Measurements from ENCODE around the gene ZNF316. TPM values are rescaled to one million over a fixed set of nuclear protein-coding genes. Genes with fewer than 3 reads are reported as not detected.
"Not testable (repeated sequence)": the region's sequence is repeated elsewhere in the genome, so short reads cannot be mapped to it uniquely, and the experiment has no call there.

The ZNF316 gene
- total RNA-seq, 5 donors from 2014 or later (not counting 1 experiment from before 2014, with no cell fraction given), result 51.4 to 69.9 (median 63.4) TPM

DNA sequence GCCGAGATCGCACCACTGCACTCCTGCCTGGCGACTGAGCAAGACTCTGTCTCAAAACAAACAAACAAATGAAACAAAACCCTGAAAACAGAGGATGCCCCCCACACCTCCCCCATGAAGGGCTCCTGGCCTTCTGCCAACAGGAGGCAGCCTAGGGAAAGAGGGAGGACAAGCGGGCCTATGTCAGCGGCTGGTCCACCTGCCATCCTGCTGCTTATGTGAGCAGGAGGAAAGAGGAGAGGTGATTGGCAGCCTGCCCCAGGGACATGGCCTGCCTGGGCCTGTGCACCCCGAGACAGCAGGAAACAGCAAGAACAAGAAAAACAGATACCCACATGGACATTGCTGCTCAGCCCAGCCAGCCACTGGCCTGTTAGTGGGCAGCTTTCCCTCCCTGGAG, 9.1 kb upstream of the ZNF316 start:
- Histone ChIP-seq H3K4me3 (ENCODE audit: control insufficient read depth in 1 of 2, extremely low read depth in 1 of 2, low read length in 1 of 2) (no peak overlapping the region), H3K9me3 (no peaks in the 10 kb centered on the region), H3K27me3 (replicated peaks in 1 of 2; ENCODE audit: control insufficient read depth in 2 of 2, extremely low read depth in 1 of 2, insufficient read depth in 2 of 2, low read length in 1 of 2) (no peaks in the 10 kb centered on the region), H3K4me1 (ENCODE audit: control insufficient read depth in 1 of 2, extremely low read depth in 1 of 2, insufficient read depth in 2 of 2, low read length in 2 of 2) (peaks cover 8 to 25% of the 10 kb centered on the region in 2 experiments), H3K36me3 (ENCODE audit: control insufficient read depth in 2 of 2, extremely low read depth in 1 of 2, insufficient read depth in 1 of 2, low read length in 1 of 2) (no peaks in the 10 kb centered on the region), H3K27ac (ENCODE audit: low read length) (no peak overlapping the region)
- Mint-ChIP-seq H3K27me3 (no peaks in the 10 kb centered on the region), H3K4me3 (no peak overlapping the region), H3K27ac (no peak overlapping the region), H3K36me3 (no peaks in the 10 kb centered on the region), H3K4me1 (peaks cover 11 to 21% (median 20%) of the 10 kb centered on the region in 3 donors), H3K9me3 (no peaks in the 10 kb centered on the region)
- WGBS (ENCODE audit: insufficient coverage), result 100% methylated on average over 1 of the region's 6 CpGs
- DNase-seq (no peak), ATAC-seq (replicated peaks in 1 of 4) (no peak)
- ChIA-PET POLR2A (no interaction called here), CTCF (no interaction called here)

DNA sequence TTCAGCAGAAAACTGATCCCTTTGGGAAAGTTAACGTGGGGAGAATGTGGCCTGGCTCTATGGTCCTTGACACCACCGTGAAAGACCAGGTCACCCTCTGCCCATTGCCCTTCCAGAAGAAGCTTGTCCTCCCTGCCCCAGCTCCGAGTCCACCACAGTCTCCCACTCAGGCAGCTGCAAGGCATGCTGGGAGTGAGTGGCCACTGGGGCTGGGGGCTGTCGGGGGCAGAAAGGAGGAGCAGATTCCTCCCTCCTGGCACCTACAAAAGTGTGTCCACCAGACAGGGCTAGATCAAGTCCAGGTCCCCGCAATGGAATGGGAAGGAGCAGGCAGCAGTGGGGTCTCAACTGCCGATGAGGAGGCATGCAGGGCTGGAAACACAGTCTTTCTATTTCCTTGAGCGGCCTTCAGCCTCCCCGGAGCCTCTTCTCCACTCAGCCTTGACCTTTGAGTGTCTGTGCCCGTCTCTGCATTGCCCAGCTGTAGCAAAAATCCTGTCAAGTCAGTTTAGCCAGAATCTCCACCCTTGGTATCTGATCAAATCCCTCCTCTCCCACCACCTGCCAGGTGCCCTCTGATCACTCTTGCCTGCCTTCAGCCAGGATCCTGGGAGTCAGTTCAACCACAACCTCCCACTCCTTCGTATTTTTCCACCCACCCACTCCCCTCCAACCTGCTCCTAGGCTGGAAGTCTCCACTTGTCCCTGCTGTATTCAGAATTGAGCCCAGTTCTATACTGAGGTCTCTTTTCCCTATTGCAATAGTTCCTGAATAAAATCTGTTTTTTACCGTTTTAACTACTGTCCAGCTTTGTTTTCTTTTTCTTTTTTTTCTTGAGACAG, 6.9 kb upstream of the ZNF316 start:
- ChIA-PET CTCF (interaction anchor here in 1 of 2 donors (0.6 kb wide), 1 partner anchor 193 kb away, joined by 3 read pairs; no protein-coding TSS in a partner anchor), POLR2A (interaction anchor here in 1 of 2 donors (0.7 kb wide), 1 partner anchor 998 kb away, joined by 3 read pairs; no protein-coding TSS in a partner anchor)
- no peaks in the 10 kb centered on the region for H3K9me3 Mint-ChIP-seq
- 85% methylated on average over 5 of the region's 11 CpGs for WGBS (ENCODE audit: insufficient coverage)
- no peak for ATAC-seq (replicated peaks in 1 of 4)
- H3K4me1 Mint-ChIP-seq, result peaks cover 0 to 4% (median 3%) of the 10 kb centered on the region in 3 donors
- no peak overlapping the region for H3K4me3 Mint-ChIP-seq
- Histone ChIP-seq H3K27me3 (replicated peaks in 1 of 2; ENCODE audit: control insufficient read depth in 2 of 2, extremely low read depth in 1 of 2, insufficient read depth in 2 of 2, low read length in 1 of 2) (no peaks in the 10 kb centered on the region), H3K36me3 (ENCODE audit: control insufficient read depth in 2 of 2, extremely low read depth in 1 of 2, insufficient read depth in 1 of 2, low read length in 1 of 2) (no peaks in the 10 kb centered on the region), H3K27ac (ENCODE audit: low read length) (no peak overlapping the region), H3K4me3 (ENCODE audit: control insufficient read depth in 1 of 2, extremely low read depth in 1 of 2, low read length in 1 of 2) (no peak overlapping the region), H3K9me3 (no peaks in the 10 kb centered on the region), H3K4me1 (ENCODE audit: control insufficient read depth in 1 of 2, extremely low read depth in 1 of 2, insufficient read depth in 2 of 2, low read length in 2 of 2) (peaks cover 0 to 3% of the 10 kb centered on the region in 2 experiments)
- no peak for DNase-seq
- H3K36me3 Mint-ChIP-seq, result no peaks in the 10 kb centered on the region
- H3K27ac Mint-ChIP-seq, result no peak overlapping the region
- no peaks in the 10 kb centered on the region for H3K27me3 Mint-ChIP-seq

DNA sequence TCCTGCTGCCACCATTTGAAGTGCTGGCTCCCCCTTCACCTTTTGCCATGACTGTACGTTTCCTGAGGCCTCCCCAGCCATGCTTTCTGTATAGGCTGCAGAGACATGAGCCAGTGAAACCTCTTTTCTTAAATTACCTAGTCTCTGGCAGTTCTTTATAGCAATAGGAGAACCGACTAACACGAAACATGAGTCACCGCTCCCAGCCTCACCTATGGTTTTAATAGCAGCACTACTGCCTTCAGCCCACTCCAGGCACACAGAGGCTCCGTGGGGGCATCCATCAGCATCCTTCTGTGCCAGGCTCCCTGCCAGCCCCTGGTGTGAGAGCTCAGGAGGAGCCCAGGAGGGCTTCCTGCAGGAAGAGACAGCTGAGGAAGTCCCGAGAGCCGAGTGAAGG, 5.5 kb upstream of the ZNF316 start:
- Histone ChIP-seq H3K4me3 (ENCODE audit: control insufficient read depth in 1 of 2, extremely low read depth in 1 of 2, low read length in 1 of 2) (no peak overlapping the region), H3K36me3 (ENCODE audit: control insufficient read depth in 2 of 2, extremely low read depth in 1 of 2, insufficient read depth in 1 of 2, low read length in 1 of 2) (no peaks in the 10 kb centered on the region), H3K27me3 (replicated peaks in 1 of 2; ENCODE audit: control insufficient read depth in 2 of 2, extremely low read depth in 1 of 2, insufficient read depth in 2 of 2, low read length in 1 of 2) (peaks cover 0 to 2% of the 10 kb centered on the region in 2 experiments), H3K9me3 (no peaks in the 10 kb centered on the region), H3K27ac (ENCODE audit: low read length) (no peak overlapping the region), H3K4me1 (ENCODE audit: control insufficient read depth in 1 of 2, extremely low read depth in 1 of 2, insufficient read depth in 2 of 2, low read length in 2 of 2) (peaks cover 0 to 5% of the 10 kb centered on the region in 2 experiments)
- no peak overlapping the region for H3K4me3 Mint-ChIP-seq
- ATAC-seq (replicated peaks in 1 of 4) (no peak), DNase-seq (no peak)
- no peaks in the 10 kb centered on the region for H3K9me3 Mint-ChIP-seq
- no peak overlapping the region for H3K27ac Mint-ChIP-seq
- H3K36me3 Mint-ChIP-seq, result no peaks in the 10 kb centered on the region
- ChIA-PET CTCF (no interaction called here), POLR2A (no interaction called here)
- H3K4me1 Mint-ChIP-seq, result peaks cover 0 to 4% (median 1%) of the 10 kb centered on the region in 3 donors
- WGBS (ENCODE audit: insufficient coverage), result 70% methylated on average over 7 of the region's 7 CpGs
- no peaks in the 10 kb centered on the region for H3K27me3 Mint-ChIP-seq

DNA sequence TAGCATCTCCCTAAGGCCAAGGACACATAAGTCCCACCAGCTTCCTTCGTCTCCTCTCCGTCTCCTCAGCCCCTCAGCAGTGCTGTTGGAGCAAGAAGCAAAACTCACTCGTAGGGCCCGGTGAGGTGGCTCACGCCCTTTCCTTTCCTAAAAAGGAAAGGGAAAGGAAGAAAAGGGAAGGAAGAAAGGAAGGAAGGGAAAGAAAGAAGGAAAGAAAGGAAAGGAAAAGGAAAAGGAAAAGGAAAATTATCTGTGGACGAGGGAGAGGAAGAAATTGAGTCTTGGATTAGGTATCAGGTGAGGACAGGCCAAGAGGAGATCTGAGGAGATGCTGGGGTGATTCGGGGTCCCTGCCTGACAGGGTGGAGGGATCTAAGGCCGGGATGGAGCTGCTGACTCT, 3.1 kb upstream of the ZNF316 start:
- Histone ChIP-seq H3K36me3 (ENCODE audit: control insufficient read depth in 2 of 2, extremely low read depth in 1 of 2, insufficient read depth in 1 of 2, low read length in 1 of 2) (no peaks in the 10 kb centered on the region), H3K4me1 (ENCODE audit: control insufficient read depth in 1 of 2, extremely low read depth in 1 of 2, insufficient read depth in 2 of 2, low read length in 2 of 2) (peaks cover 3 to 21% of the 10 kb centered on the region in 2 experiments), H3K27me3 (replicated peaks in 1 of 2; ENCODE audit: control insufficient read depth in 2 of 2, extremely low read depth in 1 of 2, insufficient read depth in 2 of 2, low read length in 1 of 2) (peaks cover 0 to 2% of the 10 kb centered on the region in 2 experiments), H3K27ac (ENCODE audit: low read length) (no peak overlapping the region), H3K9me3 (no peaks in the 10 kb centered on the region), H3K4me3 (ENCODE audit: control insufficient read depth in 1 of 2, extremely low read depth in 1 of 2, low read length in 1 of 2) (no peak overlapping the region)
- no peak for DNase-seq
- WGBS (ENCODE audit: insufficient coverage), result 94% methylated on average over 4 of the region's 8 CpGs
- H3K4me3 Mint-ChIP-seq, result no peak overlapping the region
- no peaks in the 10 kb centered on the region for H3K9me3 Mint-ChIP-seq
- peak overlapping the region in 1 of 2 donors; percentile 30 for H3K27ac Mint-ChIP-seq
- CTCF ChIA-PET, result interaction anchor here in 1 of 2 donors (0.6 kb wide), 1 partner anchor 75 kb away, joined by 3 read pairs; no protein-coding TSS in a partner anchor
- H3K27me3 Mint-ChIP-seq, result no peaks in the 10 kb centered on the region
- peaks cover 14 to 17% (median 15%) of the 10 kb centered on the region in 3 donors for H3K4me1 Mint-ChIP-seq
- POLR2A ChIA-PET, result no interaction called here
- H3K36me3 Mint-ChIP-seq, result peaks cover 2% of the 10 kb centered on the region
- no peak for ATAC-seq (replicated peaks in 1 of 4)

DNA sequence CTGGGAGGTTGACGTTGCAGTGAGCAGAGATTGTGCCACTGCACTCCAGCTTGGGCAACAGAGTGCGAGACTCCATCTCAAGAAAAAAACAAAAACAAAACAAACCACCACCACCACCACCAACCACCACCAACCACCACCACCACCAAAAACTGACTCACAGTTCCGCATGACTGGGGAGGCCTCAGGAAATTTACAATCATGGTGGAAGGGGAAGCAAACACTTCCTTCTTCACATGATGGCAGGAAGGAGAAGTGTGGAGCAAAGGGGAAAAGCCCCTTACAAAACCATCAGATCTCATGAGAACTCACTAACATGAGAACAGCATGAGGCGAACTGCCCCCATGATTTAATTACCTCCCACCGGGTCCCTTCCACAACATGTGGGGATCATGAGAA, 2.1 kb upstream of the ZNF316 start:
- ATAC-seq (replicated peaks in 1 of 4); DNase-seq; H3K27me3 ChIP-seq (replicated peaks in 1 of 2; ENCODE audit: control insufficient read depth in 2 of 2, extremely low read depth in 1 of 2, insufficient read depth in 2 of 2, low read length in 1 of 2); H3K9me3 ChIP-seq; H3K27me3 Mint-ChIP-seq; H3K27ac Mint-ChIP-seq; POLR2A ChIA-PET; H3K36me3 ChIP-seq (ENCODE audit: control insufficient read depth in 2 of 2, extremely low read depth in 1 of 2, insufficient read depth in 1 of 2, low read length in 1 of 2); H3K9me3 Mint-ChIP-seq; H3K4me3 ChIP-seq (ENCODE audit: control insufficient read depth in 1 of 2, extremely low read depth in 1 of 2, low read length in 1 of 2); CTCF ChIA-PET; H3K27ac ChIP-seq (ENCODE audit: low read length); H3K36me3 Mint-ChIP-seq: not testable (repeated sequence)
- H3K4me1 Mint-ChIP-seq, result peaks cover 24 to 26% (median 24%) of the 10 kb centered on the region in 3 donors
- 68% methylated on average over 3 of the region's 5 CpGs for WGBS (ENCODE audit: insufficient coverage)
- H3K4me3 Mint-ChIP-seq, result peak overlapping the region; percentile 49 to 77 (median 77)
- peaks cover 3 to 29% of the 10 kb centered on the region in 2 experiments for H3K4me1 ChIP-seq (ENCODE audit: control insufficient read depth in 1 of 2, extremely low read depth in 1 of 2, insufficient read depth in 2 of 2, low read length in 2 of 2)

DNA sequence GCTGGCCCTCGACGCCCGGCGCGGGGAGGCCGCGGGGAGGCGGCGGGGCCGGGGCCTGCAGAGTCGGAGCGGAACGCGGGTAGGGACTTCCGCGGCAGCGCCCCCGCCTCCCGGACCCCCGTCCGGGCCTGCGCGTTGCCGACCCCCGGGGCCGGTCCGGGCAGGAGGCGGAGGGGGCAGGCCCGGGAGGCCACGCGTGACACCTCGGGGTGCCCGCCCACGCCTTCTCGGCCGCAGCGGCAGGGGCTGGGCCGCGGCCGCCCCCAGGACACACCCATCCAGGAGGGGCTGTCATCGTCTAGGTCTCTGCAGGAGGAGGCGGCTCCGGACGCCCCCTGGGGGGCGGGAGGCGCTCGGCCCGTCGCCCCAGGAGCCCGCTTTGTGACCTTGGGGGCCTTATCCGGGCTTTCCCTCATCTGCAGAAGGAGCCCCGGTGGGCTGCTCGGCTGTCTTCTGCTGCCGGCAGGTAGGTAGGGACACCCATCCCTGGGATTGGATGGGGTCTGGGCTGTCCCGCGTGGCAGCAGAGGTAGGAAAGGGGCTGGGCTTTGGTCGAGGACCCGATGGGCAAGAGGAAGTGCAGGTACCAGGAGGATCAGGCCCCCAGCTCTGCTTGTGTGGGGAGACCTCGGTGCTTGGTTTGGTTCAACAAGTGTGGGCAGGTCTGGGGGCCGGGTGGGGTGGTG, 569 bp downstream of the ZNF316 start:
- peak overlapping the region; percentile 53 to 59 for H3K4me3 ChIP-seq (ENCODE audit: control insufficient read depth in 1 of 2, extremely low read depth in 1 of 2, low read length in 1 of 2)
- H3K4me3 Mint-ChIP-seq, result peak overlapping the region; percentile 81 to 85 (median 84)
- peaks cover 26% of the 10 kb centered on the region for H3K36me3 Mint-ChIP-seq
- H3K27ac Mint-ChIP-seq, result peak overlapping the region; percentile 91 to 95
- ChIA-PET POLR2A (no interaction called here), CTCF (interaction anchor here in 1 of 2 donors (0.7 kb wide), 1 partner anchor 18 kb away, joined by 3 read pairs; no protein-coding TSS in a partner anchor)
- ATAC-seq (replicated peaks in 1 of 4) (peak; percentile 73 to 82 (median 76)), DNase-seq (peak in 34 of 35 experiments; percentile 17 to 71 (median 36))
- H3K9me3 ChIP-seq, result no peaks in the 10 kb centered on the region
- peaks cover 3 to 29% of the 10 kb centered on the region in 2 experiments for H3K4me1 ChIP-seq (ENCODE audit: control insufficient read depth in 1 of 2, extremely low read depth in 1 of 2, insufficient read depth in 2 of 2, low read length in 2 of 2)
- H3K36me3 ChIP-seq (ENCODE audit: control insufficient read depth in 2 of 2, extremely low read depth in 1 of 2, insufficient read depth in 1 of 2, low read length in 1 of 2), result peaks cover 5 to 29% of the 10 kb centered on the region in 2 donors
- 1% methylated on average over 54 of the region's 60 CpGs for WGBS (ENCODE audit: insufficient coverage)
- peak overlapping the region; percentile 45 for H3K27ac ChIP-seq (ENCODE audit: low read length)
- H3K9me3 Mint-ChIP-seq, result no peaks in the 10 kb centered on the region
- peaks cover 0 to 2% of the 10 kb centered on the region in 2 experiments for H3K27me3 ChIP-seq (replicated peaks in 1 of 2; ENCODE audit: control insufficient read depth in 2 of 2, extremely low read depth in 1 of 2, insufficient read depth in 2 of 2, low read length in 1 of 2)
- peaks cover 27 to 29% (median 29%) of the 10 kb centered on the region in 3 donors for H3K4me1 Mint-ChIP-seq
- H3K27me3 Mint-ChIP-seq, result no peaks in the 10 kb centered on the region

Measured in T-cell (primary cell).